ENCODE data around the gene ZBED5. TPM values are rescaled to one million over a fixed set of nuclear protein-coding genes. Genes with fewer than 3 reads are reported as not detected.

The ZBED5 gene
- total and polyA plus RNA-seq, 4 donors: 5.4 to 10.7 (median 10.1) TPM

DNA sequence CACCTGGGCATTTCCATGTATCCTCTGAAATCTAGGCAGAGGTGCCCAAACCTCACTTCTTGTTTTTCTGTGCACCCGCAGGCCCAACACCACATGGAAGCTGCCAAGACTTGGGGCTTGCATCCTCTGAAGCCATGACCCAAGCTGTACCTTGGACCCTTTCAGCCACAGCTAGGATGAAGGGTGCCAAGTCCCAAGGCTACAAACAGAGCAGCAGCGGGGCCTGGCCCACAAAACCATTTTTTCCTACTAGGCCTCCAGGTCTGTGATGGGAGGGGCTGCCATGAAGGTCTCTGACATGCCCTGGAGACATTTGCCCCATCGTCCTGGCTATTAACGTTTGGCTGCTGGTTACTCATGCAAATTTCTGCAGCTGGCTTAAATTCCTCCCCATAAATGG, 28.7 kb downstream of the ZBED5 start:
- no peak for TF ChIP-seq FOXA1 (IDR thresholded peaks at IDR 0.05)
- no peak for TF ChIP-seq HNF4A (conservative IDR thresholded peaks at IDR 0.05)
- TF ChIP-seq TAF1 (conservative IDR thresholded peaks at IDR 0.05): no peak
- TF ChIP-seq GABPA (IDR thresholded peaks at IDR 0.05 in 1 of 2, conservative IDR thresholded peaks at IDR 0.05 in 1 of 2): no peak
- TF ChIP-seq ZBTB33 (IDR thresholded peaks at IDR 0.05): no peak
- no peak for TF ChIP-seq RXRA (IDR thresholded peaks at IDR 0.05)
- TF ChIP-seq ATF3 (IDR thresholded peaks at IDR 0.05): no peak
- no peak overlapping the region for H3K27ac ChIP-seq (ENCODE audit: low read depth in 1 of 2, low read length in 2 of 2)
- 95% methylated on average over 4 of the region's 4 CpGs for WGBS
- H3K9me3 ChIP-seq (ENCODE audit: control insufficient read depth in 4 of 4, low read length in 3 of 4): no peaks in the 10 kb centered on the region
- no peaks in the 10 kb centered on the region for H3K27me3 ChIP-seq (ENCODE audit: control insufficient read depth in 4 of 4, insufficient read depth in 4 of 4, low read length in 3 of 4)
- DNase-seq (ENCODE audit: low spot score): no peak
- no peaks in the 10 kb centered on the region for H3K36me3 ChIP-seq (ENCODE audit: control insufficient read depth in 4 of 4, insufficient read depth in 3 of 4, low read depth in 1 of 4, low read length in 3 of 4)
- H3K9ac ChIP-seq (ENCODE audit: low read depth in 1 of 2, low read length in 2 of 2): no peak overlapping the region
- H3K4me3 ChIP-seq (ENCODE audit: low read depth in 1 of 3, low read length in 3 of 3): no peak overlapping the region
- H3K4me1 ChIP-seq (ENCODE audit: control insufficient read depth in 4 of 4, insufficient read depth in 4 of 4, low read length in 3 of 4): no peaks in the 10 kb centered on the region

DNA sequence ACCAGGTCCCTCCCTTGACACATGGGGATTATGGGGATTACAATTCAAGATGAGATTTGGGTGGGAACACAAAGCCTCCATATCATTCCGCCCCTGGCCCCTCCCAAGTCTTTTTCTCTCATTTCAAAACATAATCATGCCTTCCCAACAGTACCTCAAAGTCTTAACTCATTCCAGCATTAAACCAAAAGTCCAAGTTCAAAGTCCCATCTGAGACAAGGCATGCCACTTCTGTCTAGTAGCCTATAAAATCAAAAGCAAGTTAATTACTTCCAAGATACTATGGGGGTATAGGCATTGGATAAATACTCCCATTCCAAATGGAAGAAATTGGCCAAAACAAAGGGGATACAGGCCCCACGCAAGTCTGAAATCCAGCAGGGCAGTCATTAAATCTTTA, 29.5 kb downstream of the ZBED5 start:
- WGBS: 95% methylated on average over 2 of the region's 2 CpGs
- Histone ChIP-seq H3K36me3 (ENCODE audit: control insufficient read depth in 4 of 4, insufficient read depth in 3 of 4, low read depth in 1 of 4, low read length in 3 of 4) (no peaks in the 10 kb centered on the region), H3K9me3 (ENCODE audit: control insufficient read depth in 4 of 4, low read length in 3 of 4) (no peaks in the 10 kb centered on the region), H3K4me3 (ENCODE audit: low read depth in 1 of 3, low read length in 3 of 3) (no peak overlapping the region), H3K27ac (ENCODE audit: low read depth in 1 of 2, low read length in 2 of 2) (no peak overlapping the region), H3K9ac (ENCODE audit: low read depth in 1 of 2, low read length in 2 of 2) (no peak overlapping the region), H3K4me1 (ENCODE audit: control insufficient read depth in 4 of 4, insufficient read depth in 4 of 4, low read length in 3 of 4) (peaks cover 0 to 1% (median 0%) of the 10 kb centered on the region in 4 donors), H3K27me3 (ENCODE audit: control insufficient read depth in 4 of 4, insufficient read depth in 4 of 4, low read length in 3 of 4) (no peaks in the 10 kb centered on the region)
- DNase-seq (ENCODE audit: low spot score): no peak
- TF ChIP-seq FOXA2 (IDR thresholded peaks at IDR 0.05): no peak
- TF ChIP-seq ATF3 (IDR thresholded peaks at IDR 0.05): no peak
- no peak for TF ChIP-seq RAD21 (IDR thresholded peaks at IDR 0.05)
- TF ChIP-seq SP1 (IDR thresholded peaks at IDR 0.05): no peak
- TF ChIP-seq HNF4G (IDR thresholded peaks at IDR 0.05): no peak
- TF ChIP-seq NR2F2 (IDR thresholded peaks at IDR 0.05): no peak
- TF ChIP-seq, protein P1, sequence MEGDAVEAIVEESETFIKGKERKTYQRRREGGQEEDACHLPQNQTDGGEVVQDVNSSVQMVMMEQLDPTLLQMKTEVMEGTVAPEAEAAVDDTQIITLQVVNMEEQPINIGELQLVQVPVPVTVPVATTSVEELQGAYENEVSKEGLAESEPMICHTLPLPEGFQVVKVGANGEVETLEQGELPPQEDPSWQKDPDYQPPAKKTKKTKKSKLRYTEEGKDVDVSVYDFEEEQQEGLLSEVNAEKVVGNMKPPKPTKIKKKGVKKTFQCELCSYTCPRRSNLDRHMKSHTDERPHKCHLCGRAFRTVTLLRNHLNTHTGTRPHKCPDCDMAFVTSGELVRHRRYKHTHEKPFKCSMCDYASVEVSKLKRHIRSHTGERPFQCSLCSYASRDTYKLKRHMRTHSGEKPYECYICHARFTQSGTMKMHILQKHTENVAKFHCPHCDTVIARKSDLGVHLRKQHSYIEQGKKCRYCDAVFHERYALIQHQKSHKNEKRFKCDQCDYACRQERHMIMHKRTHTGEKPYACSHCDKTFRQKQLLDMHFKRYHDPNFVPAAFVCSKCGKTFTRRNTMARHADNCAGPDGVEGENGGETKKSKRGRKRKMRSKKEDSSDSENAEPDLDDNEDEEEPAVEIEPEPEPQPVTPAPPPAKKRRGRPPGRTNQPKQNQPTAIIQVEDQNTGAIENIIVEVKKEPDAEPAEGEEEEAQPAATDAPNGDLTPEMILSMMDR (IDR thresholded peaks at IDR 0.05; ENCODE audit: low read depth, low read length, missing input control): no peak
- TF ChIP-seq ZBTB33 (IDR thresholded peaks at IDR 0.05): no peak
- no peak for TF ChIP-seq JUND (IDR thresholded peaks at IDR 0.05)
- TF ChIP-seq GABPA (IDR thresholded peaks at IDR 0.05 in 1 of 2, conservative IDR thresholded peaks at IDR 0.05 in 1 of 2): no peak
- no peak for TF ChIP-seq HNF4A (conservative IDR thresholded peaks at IDR 0.05)
- TF ChIP-seq REST (IDR thresholded peaks at IDR 0.05): no peak
- no peak for TF ChIP-seq RXRA (IDR thresholded peaks at IDR 0.05)
